ENCODE measurements around the gene ANO1.
A peak's percentile ranks its signal among the peaks of the same experiment; 100 is the strongest.
"Not testable (repeated sequence)": the region's sequence is repeated elsewhere in the genome, so short reads cannot be mapped to it uniquely, and the experiment has no call there.

Gene ANO1

GRCh38 chr11:70210051-70210501 is 132.0 kb downstream of the ANO1 start:
- peak; percentile 73 for DNase-seq (ENCODE audit: low read depth, low spot score)
- no peak overlapping the region for H3K4me3 ChIP-seq (ENCODE audit: low read depth, low read length)
- no peak for TF ChIP-seq CTCF (IDR thresholded peaks at IDR 0.05; ENCODE audit: low read depth, low read length)
- in situ Hi-C loops (cut with HindIII; ENCODE audit: low sequenced_read_pairs) = no loop called here

GRCh38 chr11:70210530-70210929 is 132.4 kb downstream of the ANO1 start:
- DNase-seq (ENCODE audit: low read depth, low spot score) = no peak
- in situ Hi-C loops (cut with HindIII; ENCODE audit: low sequenced_read_pairs) = no loop called here
- no peak overlapping the region for H3K4me3 ChIP-seq (ENCODE audit: low read depth, low read length)
- no peak for TF ChIP-seq CTCF (IDR thresholded peaks at IDR 0.05; ENCODE audit: low read depth, low read length)

DNA sequence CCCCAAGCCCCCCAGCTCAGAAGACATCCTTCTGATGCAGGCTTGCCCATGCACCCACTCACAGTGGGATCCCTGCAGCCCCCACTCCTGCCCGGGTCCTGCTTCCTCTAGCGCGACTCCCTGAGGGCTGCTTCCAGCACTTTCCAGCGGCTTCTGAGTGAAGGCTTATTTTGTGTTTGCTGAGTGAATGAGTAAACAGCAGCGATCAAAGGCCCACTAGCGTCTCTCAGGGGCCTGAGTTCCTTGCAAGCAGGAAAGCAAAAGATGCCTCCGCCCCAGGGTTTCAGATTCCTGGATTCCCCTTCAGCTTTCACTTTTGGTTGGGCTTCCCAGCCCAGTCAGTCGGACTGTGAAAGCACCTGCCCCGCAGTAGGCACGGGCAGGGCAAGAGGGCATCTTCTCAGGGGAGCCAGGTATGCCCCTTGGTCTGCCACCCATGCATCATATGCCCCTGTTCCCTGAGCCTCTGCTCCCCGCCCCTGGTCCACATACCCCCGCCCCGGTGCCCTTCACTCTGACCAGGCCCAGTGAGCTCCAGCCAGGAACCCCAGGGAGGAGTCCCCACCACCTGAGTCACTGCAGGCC is 134.2 kb downstream of the ANO1 start:
- no peak for TF ChIP-seq CTCF (IDR thresholded peaks at IDR 0.05; ENCODE audit: low read depth, low read length)
- H3K4me3 ChIP-seq (ENCODE audit: low read depth, low read length) = no peak overlapping the region
- DNase-seq (ENCODE audit: low read depth, low spot score) = no peak
- in situ Hi-C loops (cut with HindIII; ENCODE audit: low sequenced_read_pairs) = no loop called here

DNA sequence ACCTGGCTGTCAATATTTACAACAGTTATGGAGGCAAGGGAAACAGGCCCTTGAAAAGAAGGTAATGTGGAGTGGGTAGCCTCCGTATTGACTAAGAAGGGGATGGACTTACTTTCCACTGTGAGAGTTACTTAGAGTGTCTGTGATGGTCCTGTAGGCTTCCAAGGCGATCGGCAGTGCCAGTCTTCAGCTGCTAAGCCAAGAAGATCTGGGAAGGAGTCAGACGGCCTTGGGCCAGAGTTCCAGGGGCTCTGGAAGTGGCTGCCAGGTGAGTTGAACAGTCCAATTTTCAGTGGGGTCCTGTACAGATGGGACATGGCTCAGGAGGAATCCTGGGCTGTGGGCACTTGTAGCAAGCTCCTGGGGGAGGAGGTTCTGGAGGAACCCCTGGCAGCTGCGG is 139.3 kb downstream of the ANO1 start:
- H3K4me3 ChIP-seq (ENCODE audit: low read depth, low read length); DNase-seq (ENCODE audit: low read depth, low spot score); in situ Hi-C loops (cut with HindIII; ENCODE audit: low sequenced_read_pairs): not testable (repeated sequence)

DNA sequence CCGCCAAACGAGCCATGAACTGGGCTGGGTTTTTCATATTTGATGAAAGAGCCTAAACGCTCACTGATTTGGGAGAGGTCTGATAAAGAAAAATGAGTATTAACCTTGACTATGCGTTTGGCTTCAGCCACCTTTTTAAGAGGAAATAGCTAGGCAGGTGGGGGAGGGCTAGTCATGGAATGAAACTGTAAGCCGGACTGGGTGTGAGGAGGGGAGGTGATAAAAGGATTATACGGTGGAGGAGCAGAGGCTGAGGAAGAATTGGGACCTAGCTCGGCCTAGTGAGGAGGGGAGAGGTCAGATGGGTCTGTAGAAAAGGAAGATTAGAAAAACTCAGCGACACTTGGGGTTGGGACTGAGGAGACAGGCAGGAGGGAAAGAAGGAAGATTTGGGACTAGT is 140.0 kb downstream of the ANO1 start:
- in situ Hi-C loops (cut with HindIII; ENCODE audit: low sequenced_read_pairs); H3K4me3 ChIP-seq (ENCODE audit: low read depth, low read length); DNase-seq (ENCODE audit: low read depth, low spot score): not testable (repeated sequence)

GRCh38 chr11:70220136-70220535 is 142.0 kb downstream of the ANO1 start:
- H3K4me3 ChIP-seq (ENCODE audit: low read depth, low read length) = no peak overlapping the region
- in situ Hi-C loops (cut with HindIII; ENCODE audit: low sequenced_read_pairs) = no loop called here
- no peak for DNase-seq (ENCODE audit: low read depth, low spot score)
- TF ChIP-seq CTCF (IDR thresholded peaks at IDR 0.05; ENCODE audit: low read depth, low read length) = no peak

GRCh38 chr11:70220920-70221319 is 142.8 kb downstream of the ANO1 start:
- TF ChIP-seq CTCF (IDR thresholded peaks at IDR 0.05; ENCODE audit: low read depth, low read length) = no peak

GRCh38 chr11:70225681-70226177 is 147.6 kb downstream of the ANO1 start:
- H3K4me3 ChIP-seq (ENCODE audit: low read depth, low read length) = no peak overlapping the region
- DNase-seq (ENCODE audit: low read depth, low spot score) = no peak
- TF ChIP-seq CTCF (IDR thresholded peaks at IDR 0.05; ENCODE audit: low read depth, low read length) = no peak
- in situ Hi-C loops (cut with HindIII; ENCODE audit: low sequenced_read_pairs) = no loop called here

More at GRCh38 chr11:70220920-70221319, 142.8 kb downstream of the ANO1 start:
- DNase-seq (ENCODE audit: low read depth, low spot score) = no peak
- no peak overlapping the region for H3K4me3 ChIP-seq (ENCODE audit: low read depth, low read length)
- in situ Hi-C loops (cut with HindIII; ENCODE audit: low sequenced_read_pairs) = no loop called here
